NB4 (cell line): Measurements from ENCODE around the gene CD46.
"Not testable (repeated sequence)": the region's sequence is repeated elsewhere in the genome, so short reads cannot be mapped to it uniquely, and the experiment has no call there.

Source experiments
- CTCF ChIP-seq: IDR thresholded peaks from one replicate; pipeline ENCODE4 v1.5.1; 2012; ENCODE audit warnings: low read depth, low read length
- POLR2A ChIP-seq: IDR thresholded peaks from 2 replicates; pipeline ENCODE4 v1.6.1; 2011; ENCODE audit warnings: mild to moderate bottlenecking; ENCODE audit not compliant: insufficient read length; ENCODE audit errors: extremely low read depth
- TF ChIP-seq, protein P1 (sequence below): IDR thresholded peaks from 2 replicates; pipeline ENCODE4 v1.6.1; 2011; ENCODE audit warnings: low read depth, low read length

DNA sequence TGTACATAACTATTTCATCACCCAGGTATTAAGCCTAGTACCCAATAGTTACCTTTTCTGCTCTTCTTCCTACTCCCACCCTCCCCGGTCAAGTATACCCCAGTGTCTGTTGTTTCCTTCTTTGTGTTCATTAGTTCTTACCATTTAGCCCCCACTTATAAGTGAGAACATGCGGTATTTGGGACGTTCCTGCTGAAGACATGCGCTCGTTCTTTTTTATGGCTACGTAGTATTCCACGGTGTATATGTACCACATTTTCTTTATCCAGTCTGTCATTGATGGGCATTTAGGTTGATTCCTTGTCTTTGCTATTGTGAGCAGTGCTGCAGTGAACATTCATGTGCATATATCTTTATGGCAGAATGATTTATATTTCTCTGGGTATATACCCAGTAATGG, 25.6 kb downstream of the CD46 start:
- TF ChIP-seq CTCF, POLR2A: not testable (repeated sequence)
- TF ChIP-seq, protein P1, sequence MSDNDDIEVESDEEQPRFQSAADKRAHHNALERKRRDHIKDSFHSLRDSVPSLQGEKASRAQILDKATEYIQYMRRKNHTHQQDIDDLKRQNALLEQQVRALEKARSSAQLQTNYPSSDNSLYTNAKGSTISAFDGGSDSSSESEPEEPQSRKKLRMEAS: not testable (repeated sequence)
